ENCODE data around the gene JMY. TPM values are rescaled to one million over a fixed set of nuclear protein-coding genes. Genes with fewer than 3 reads are reported as not detected.
A peak's percentile ranks its signal among the peaks of the same experiment; 100 is the strongest.
"Not testable (repeated sequence)": the region's sequence is repeated elsewhere in the genome, so short reads cannot be mapped to it uniquely, and the experiment has no call there.

JMY gene
- total and polyA plus RNA-seq, 7 experiments from 2014 or later: 6.5 to 47.0 (median 23.3) TPM

DNA sequence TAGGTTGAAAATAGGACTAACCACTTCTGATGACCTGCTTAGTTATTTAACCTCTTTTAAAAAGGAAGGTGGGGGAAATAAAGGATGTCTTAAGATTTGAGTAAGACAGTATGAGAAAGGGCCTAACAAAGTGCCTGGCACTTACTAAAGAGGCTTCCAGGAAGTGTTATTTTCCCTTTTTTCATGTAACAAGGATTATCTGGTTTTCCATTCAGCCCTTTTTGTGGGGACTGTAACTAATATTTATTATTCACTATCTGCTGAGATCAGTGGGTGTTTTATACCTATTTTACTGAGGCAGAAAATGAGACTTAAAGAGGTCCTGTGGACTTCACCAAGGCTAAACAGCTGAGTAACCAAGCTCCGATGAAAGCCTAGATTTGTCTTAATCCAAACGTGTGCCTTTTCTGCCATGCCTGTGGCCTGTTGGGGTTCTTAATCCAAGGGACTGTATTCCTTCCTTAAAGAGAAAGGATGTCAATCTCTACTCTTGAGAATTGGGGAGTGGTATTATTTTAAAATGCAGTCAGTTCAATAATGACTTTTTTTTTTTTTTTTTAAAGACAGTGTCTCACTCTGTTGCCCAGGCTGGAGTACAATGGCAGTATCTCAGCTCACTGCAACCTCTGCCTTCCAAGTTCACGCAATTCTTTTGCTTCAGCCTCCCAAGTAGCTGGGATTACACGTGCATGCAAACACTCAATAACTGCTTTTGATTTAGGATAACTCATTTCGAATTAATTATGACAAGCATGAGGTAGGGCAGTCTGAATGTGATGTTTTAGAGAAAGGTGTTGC, 6.5 kb downstream of the JMY start:
- Histone ChIP-seq H3K4me1 (ENCODE audit: control insufficient read depth in 2 of 2, insufficient read depth in 2 of 2, low read length in 2 of 2) (peaks cover 21 to 50% of the 10 kb centered on the region in 2 donors), H3K36me3 (ENCODE audit: control insufficient read depth in 2 of 3, insufficient read depth in 3 of 3, low read length in 3 of 3) (peaks cover 0 to under 1% (median 0%) of the 10 kb centered on the region in 3 experiments), H3K9me3 (ENCODE audit: control insufficient read depth in 2 of 3, low read length in 3 of 3) (no peaks in the 10 kb centered on the region), H3K27ac (ENCODE audit: low read depth, low read length) (no peak overlapping the region), H3K4me3 (ENCODE audit: low read length) (no peak overlapping the region), H3K27me3 (ENCODE audit: control insufficient read depth in 2 of 2, insufficient read depth in 2 of 2, low read length in 2 of 2) (no peaks in the 10 kb centered on the region)
- Mint-ChIP-seq H3K4me3 (peak overlapping the region in 8 of 10 donors; percentile 45 to 97 (median 68)), H3K9me3 (peaks cover 0 to 1% (median 0%) of the 10 kb centered on the region in 11 donors), H3K4me1 (peaks cover 51 to 92% (median 83%) of the 10 kb centered on the region in 7 donors), H3K36me3 (peaks cover 0 to 5% (median 4%) of the 10 kb centered on the region in 5 donors), H3K27me3 (no peaks in the 10 kb centered on the region), H3K27ac (peak overlapping the region in 1 of 9 donors; percentile 20)
- intact Hi-C loops (cut with micrococcal nuclease): no loop called here
- DNase-seq: no peak
- POLR2A ChIA-PET: interaction anchor here (0.6 kb wide), 2 partner anchors 35 to 77 kb away, joined by 4 read pairs; no protein-coding TSS in a partner anchor
- no peak for ATAC-seq
- CTCF ChIA-PET: interaction anchor here (0.6 kb wide), 1 partner anchor 183 kb away, joined by 4 read pairs; no protein-coding TSS in a partner anchor

DNA sequence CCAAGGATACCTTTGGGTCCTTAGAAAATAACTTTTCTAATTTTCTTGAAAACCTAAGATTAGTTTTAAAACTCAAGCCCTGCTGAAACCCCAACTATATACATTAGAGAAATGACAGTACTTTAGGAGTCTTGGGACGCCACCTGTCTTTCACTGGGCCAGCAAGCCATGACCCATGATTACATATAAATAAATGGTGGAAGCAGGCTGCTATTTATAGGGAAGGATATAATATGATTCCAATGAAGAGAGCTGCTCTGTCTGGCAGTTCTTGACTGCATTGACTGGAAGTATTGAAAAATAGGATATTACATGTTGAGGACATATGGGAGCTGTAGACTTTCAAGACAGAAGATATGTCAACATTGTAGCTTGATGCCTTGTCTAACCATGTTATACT, 7.3 kb downstream of the JMY start:
- Histone ChIP-seq H3K4me3 (ENCODE audit: low read length) (no peak overlapping the region), H3K36me3 (ENCODE audit: control insufficient read depth in 2 of 3, insufficient read depth in 3 of 3, low read length in 3 of 3) (no peaks in the 10 kb centered on the region), H3K9me3 (ENCODE audit: control insufficient read depth in 2 of 3, low read length in 3 of 3) (no peaks in the 10 kb centered on the region), H3K27me3 (ENCODE audit: control insufficient read depth in 2 of 2, insufficient read depth in 2 of 2, low read length in 2 of 2) (no peaks in the 10 kb centered on the region), H3K27ac (ENCODE audit: low read depth, low read length) (no peak overlapping the region), H3K4me1 (ENCODE audit: control insufficient read depth in 2 of 2, insufficient read depth in 2 of 2, low read length in 2 of 2) (peaks cover 21 to 44% of the 10 kb centered on the region in 2 donors)
- no peaks in the 10 kb centered on the region for H3K27me3 Mint-ChIP-seq
- H3K4me3 Mint-ChIP-seq: peak overlapping the region in 5 of 10 donors; percentile 47 to 97 (median 64)
- H3K36me3 Mint-ChIP-seq: peaks cover 0 to 5% (median 4%) of the 10 kb centered on the region in 5 donors
- H3K9me3 Mint-ChIP-seq: peaks cover 0 to 1% (median 0%) of the 10 kb centered on the region in 11 donors
- peaks cover 46 to 85% (median 77%) of the 10 kb centered on the region in 7 donors for H3K4me1 Mint-ChIP-seq
- intact Hi-C loops (cut with micrococcal nuclease): no loop called here
- no peak overlapping the region for H3K27ac Mint-ChIP-seq
- ChIA-PET CTCF (no interaction called here), POLR2A (no interaction called here)
- no peak for ATAC-seq
- no peak for DNase-seq

DNA sequence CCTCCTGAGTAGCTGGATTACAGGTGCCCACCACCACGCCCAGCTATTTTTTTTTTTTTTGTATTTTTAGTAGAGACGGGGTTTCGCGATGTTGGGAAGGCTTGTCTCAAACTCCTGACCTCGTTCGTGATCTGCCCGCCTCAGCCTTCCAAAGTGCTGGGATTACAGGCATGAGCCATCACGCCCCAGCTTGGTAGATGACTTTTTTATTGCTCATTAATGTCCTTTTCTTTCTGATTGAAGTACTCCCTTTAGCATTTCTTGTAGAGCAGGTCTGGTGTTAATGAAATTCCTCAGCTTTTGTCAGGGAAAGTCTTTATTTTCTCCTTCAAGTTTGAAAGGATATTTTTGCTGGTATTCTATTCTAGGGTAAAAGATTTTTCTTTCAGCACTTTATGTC, 18.1 kb downstream of the JMY start:
- H3K36me3 Mint-ChIP-seq: peaks cover 0 to 36% (median 30%) of the 10 kb centered on the region in 5 donors
- H3K27ac ChIP-seq (ENCODE audit: low read depth, low read length); H3K27me3 Mint-ChIP-seq; H3K27me3 ChIP-seq (ENCODE audit: control insufficient read depth in 2 of 2, insufficient read depth in 2 of 2, low read length in 2 of 2); H3K9me3 ChIP-seq (ENCODE audit: control insufficient read depth in 2 of 3, low read length in 3 of 3); DNase-seq; ATAC-seq; H3K4me3 ChIP-seq (ENCODE audit: low read length); H3K36me3 ChIP-seq (ENCODE audit: control insufficient read depth in 2 of 3, insufficient read depth in 3 of 3, low read length in 3 of 3); H3K4me1 ChIP-seq (ENCODE audit: control insufficient read depth in 2 of 2, insufficient read depth in 2 of 2, low read length in 2 of 2); H3K27ac Mint-ChIP-seq; intact Hi-C loops (cut with micrococcal nuclease); H3K9me3 Mint-ChIP-seq: not testable (repeated sequence)
- POLR2A ChIA-PET: interaction anchor here (0.6 kb wide), 1 partner anchor 56 kb away, joined by 3 read pairs; no protein-coding TSS in a partner anchor
- peak overlapping the region in 3 of 10 donors; percentile 27 to 59 (median 35) for H3K4me3 Mint-ChIP-seq
- CTCF ChIA-PET: interaction anchor here (0.6 kb wide), 1 partner anchor 15 kb away, joined by 5 read pairs; no protein-coding TSS in a partner anchor
- peaks cover 7 to 98% (median 72%) of the 10 kb centered on the region in 7 donors for H3K4me1 Mint-ChIP-seq

DNA sequence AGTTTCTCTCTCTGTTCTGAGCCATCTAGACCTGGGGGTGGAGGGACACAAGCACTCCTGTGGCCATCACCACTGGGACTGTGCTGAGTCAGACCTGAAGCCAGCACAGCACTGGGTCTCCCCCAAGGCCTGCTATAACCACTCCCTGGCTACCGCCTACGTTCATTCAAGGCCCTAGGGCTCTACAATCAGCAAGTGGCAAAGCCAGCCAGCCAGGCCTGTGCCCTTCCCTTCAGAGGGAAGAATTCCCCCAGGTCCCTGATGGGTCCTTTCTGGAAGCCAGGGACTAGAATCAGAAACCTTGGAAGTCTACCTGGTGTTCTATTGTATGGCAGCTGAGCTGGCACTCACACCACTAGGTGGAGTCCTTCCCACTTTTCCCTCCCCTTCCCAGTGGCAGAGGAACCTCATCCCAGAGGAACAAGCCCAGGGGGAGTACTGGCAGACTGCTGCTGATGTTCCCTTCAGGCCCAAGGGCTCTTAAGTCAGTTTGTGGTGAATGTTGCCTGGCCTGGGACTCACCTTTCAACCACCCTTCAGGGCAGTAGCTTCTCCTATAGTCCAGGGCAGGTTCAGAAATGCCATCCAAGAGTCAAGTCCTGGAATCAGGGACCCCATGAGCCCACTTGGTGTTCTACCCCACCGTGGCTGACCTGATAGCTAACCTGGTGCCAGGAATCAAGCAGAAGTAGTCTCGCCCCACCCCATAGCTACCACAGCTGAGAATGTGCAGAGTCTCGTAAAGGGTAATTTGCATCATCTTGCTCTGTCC, 20.0 kb downstream of the JMY start:
- peak; percentile 10 for ATAC-seq
- H3K9me3 ChIP-seq (ENCODE audit: control insufficient read depth in 2 of 3, low read length in 3 of 3): no peaks in the 10 kb centered on the region
- intact Hi-C loops (cut with micrococcal nuclease): no loop called here
- peaks cover 0 to 4% (median 0%) of the 10 kb centered on the region in 11 donors for H3K9me3 Mint-ChIP-seq
- ChIA-PET POLR2A (interaction anchor here (1.0 kb wide), 1 partner anchor 9 kb away, joined by 4 read pairs; no protein-coding TSS in a partner anchor), CTCF (no interaction called here)
- H3K4me1 Mint-ChIP-seq: peaks cover 7 to 88% (median 58%) of the 10 kb centered on the region in 7 donors
- H3K4me3 Mint-ChIP-seq: no peak overlapping the region
- peak overlapping the region in 1 of 9 donors; percentile 46 for H3K27ac Mint-ChIP-seq
- H3K4me3 ChIP-seq (ENCODE audit: low read length): no peak overlapping the region
- no peaks in the 10 kb centered on the region for H3K27me3 ChIP-seq (ENCODE audit: control insufficient read depth in 2 of 2, insufficient read depth in 2 of 2, low read length in 2 of 2)
- no peaks in the 10 kb centered on the region for H3K36me3 ChIP-seq (ENCODE audit: control insufficient read depth in 2 of 3, insufficient read depth in 3 of 3, low read length in 3 of 3)
- H3K36me3 Mint-ChIP-seq: peaks cover 0 to 31% (median 22%) of the 10 kb centered on the region in 5 donors
- peaks cover 3 to 6% of the 10 kb centered on the region in 2 donors for H3K4me1 ChIP-seq (ENCODE audit: control insufficient read depth in 2 of 2, insufficient read depth in 2 of 2, low read length in 2 of 2)
- no peaks in the 10 kb centered on the region for H3K27me3 Mint-ChIP-seq
- H3K27ac ChIP-seq (ENCODE audit: low read depth, low read length): no peak overlapping the region
- no peak for DNase-seq

DNA sequence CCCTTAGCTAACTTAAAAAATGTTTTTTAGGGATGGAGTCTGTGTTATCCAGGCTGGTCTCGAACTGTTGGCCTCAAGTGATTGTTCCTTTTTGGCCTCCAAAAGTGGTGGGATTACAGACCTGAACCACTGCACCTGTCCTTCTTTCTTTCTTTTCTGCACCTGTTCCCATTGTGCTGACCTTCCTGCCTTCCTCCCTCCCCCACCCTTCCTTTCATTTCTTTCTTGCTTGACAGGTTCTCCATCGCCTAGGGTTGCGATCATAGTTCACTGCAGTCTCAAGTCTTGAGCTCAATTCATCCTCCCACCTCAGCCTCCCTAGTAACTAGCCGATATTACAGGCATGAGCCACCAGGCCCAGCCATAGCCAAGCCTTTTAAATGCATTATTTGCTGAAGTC, 20.6 kb downstream of the JMY start:
- Mint-ChIP-seq H3K9me3 (peaks cover 0 to 4% (median 0%) of the 10 kb centered on the region in 11 donors), H3K27ac (peak overlapping the region in 1 of 9 donors; percentile 46), H3K4me3 (peak overlapping the region in 2 of 10 donors; percentile 2 to 34), H3K4me1 (peaks cover 7 to 88% (median 59%) of the 10 kb centered on the region in 7 donors), H3K27me3 (no peaks in the 10 kb centered on the region), H3K36me3 (peaks cover 0 to 31% (median 21%) of the 10 kb centered on the region in 5 donors)
- CTCF ChIA-PET: no interaction called here
- Histone ChIP-seq H3K27ac (ENCODE audit: low read depth, low read length) (no peak overlapping the region), H3K9me3 (ENCODE audit: control insufficient read depth in 2 of 3, low read length in 3 of 3) (no peaks in the 10 kb centered on the region), H3K27me3 (ENCODE audit: control insufficient read depth in 2 of 2, insufficient read depth in 2 of 2, low read length in 2 of 2) (no peaks in the 10 kb centered on the region), H3K4me3 (ENCODE audit: low read length) (no peak overlapping the region), H3K4me1 (ENCODE audit: control insufficient read depth in 2 of 2, insufficient read depth in 2 of 2, low read length in 2 of 2) (peaks cover 3 to 7% of the 10 kb centered on the region in 2 donors), H3K36me3 (ENCODE audit: control insufficient read depth in 2 of 3, insufficient read depth in 3 of 3, low read length in 3 of 3) (no peaks in the 10 kb centered on the region)
- no peak for ATAC-seq
- POLR2A ChIA-PET: interaction anchor here (1.0 kb wide), 1 partner anchor 10 kb away, joined by 4 read pairs; no protein-coding TSS in a partner anchor
- DNase-seq: no peak
- intact Hi-C loops (cut with micrococcal nuclease): no loop called here

DNA sequence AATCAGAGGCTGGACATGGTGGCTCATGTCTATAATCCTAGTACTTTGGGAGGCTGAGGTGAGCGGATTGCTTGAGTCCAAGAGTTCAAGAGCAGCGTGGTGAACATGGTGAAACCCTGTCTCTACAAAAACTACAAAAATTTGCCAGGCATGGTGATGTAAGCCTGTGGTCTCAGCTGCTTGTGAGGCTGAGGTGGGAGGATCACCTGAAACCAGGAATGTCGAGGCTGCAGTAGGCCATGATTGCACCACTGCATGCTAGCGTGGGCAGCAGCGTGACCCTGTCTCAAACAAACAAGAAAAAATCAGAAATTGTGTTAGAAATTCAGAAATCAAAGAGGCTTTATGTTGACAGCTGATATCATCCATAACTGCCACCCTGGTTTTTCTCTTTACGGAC, 21.4 kb downstream of the JMY start:
- Histone ChIP-seq H3K4me1 (ENCODE audit: control insufficient read depth in 2 of 2, insufficient read depth in 2 of 2, low read length in 2 of 2) (peaks cover 3 to 14% of the 10 kb centered on the region in 2 donors), H3K27ac (ENCODE audit: low read depth, low read length) (no peak overlapping the region), H3K9me3 (ENCODE audit: control insufficient read depth in 2 of 3, low read length in 3 of 3) (no peaks in the 10 kb centered on the region), H3K4me3 (ENCODE audit: low read length) (no peak overlapping the region), H3K36me3 (ENCODE audit: control insufficient read depth in 2 of 3, insufficient read depth in 3 of 3, low read length in 3 of 3) (no peaks in the 10 kb centered on the region), H3K27me3 (ENCODE audit: control insufficient read depth in 2 of 2, insufficient read depth in 2 of 2, low read length in 2 of 2) (no peaks in the 10 kb centered on the region)
- no peak for DNase-seq
- peaks cover 0 to 4% (median 0%) of the 10 kb centered on the region in 11 donors for H3K9me3 Mint-ChIP-seq
- ChIA-PET POLR2A (interaction anchor here (1.0 kb wide), 1 partner anchor 10 kb away, joined by 4 read pairs; no protein-coding TSS in a partner anchor), CTCF (no interaction called here)
- intact Hi-C loops (cut with micrococcal nuclease): no loop called here
- no peak overlapping the region for H3K4me3 Mint-ChIP-seq
- no peaks in the 10 kb centered on the region for H3K27me3 Mint-ChIP-seq
- H3K27ac Mint-ChIP-seq: peak overlapping the region in 1 of 9 donors; percentile 67
- peaks cover 0 to 26% (median 16%) of the 10 kb centered on the region in 5 donors for H3K36me3 Mint-ChIP-seq
- peaks cover 9 to 88% (median 62%) of the 10 kb centered on the region in 7 donors for H3K4me1 Mint-ChIP-seq
- ATAC-seq: no peak

All from naive thymus-derived CD4-positive, alpha-beta T cell (primary cell).